AG09319 (cell line): ENCODE results near the gene ANO7.

Experiments used
- DNase-seq: peaks from one replicate; pipeline ENCODE4 v3.0.0-alpha.2; 2010; ENCODE audit warnings: low read depth; ENCODE audit errors: extremely low read depth
- TF ChIP-seq, protein P1 (sequence below): IDR thresholded peaks from 2 replicates; pipeline ENCODE4 v1.5.1; 2011; ENCODE audit warnings: low read depth, mild to moderate bottlenecking, inconsistent platforms, low read length, moderate library complexity

Gene ANO7

DNA sequence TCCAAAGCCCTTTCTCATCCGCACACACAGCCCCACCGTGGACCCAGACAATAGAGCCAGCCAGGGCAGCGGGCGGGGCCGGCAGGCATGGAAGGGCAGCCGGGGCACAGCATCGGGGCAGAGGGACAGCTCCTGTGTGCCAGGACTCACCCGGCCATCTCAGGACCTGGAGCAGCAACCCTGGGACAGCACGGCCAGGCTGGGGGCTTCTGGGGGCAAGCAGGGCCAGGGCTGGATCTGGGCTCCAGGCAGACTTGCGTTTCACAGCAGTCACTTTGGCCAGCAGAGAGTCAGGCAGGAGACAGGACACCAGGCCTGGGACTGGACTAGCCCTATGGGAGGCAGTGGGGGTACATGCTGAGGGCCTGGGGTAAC is 15.5 kb downstream of the ANO7 start:
- TF ChIP-seq, protein P1, sequence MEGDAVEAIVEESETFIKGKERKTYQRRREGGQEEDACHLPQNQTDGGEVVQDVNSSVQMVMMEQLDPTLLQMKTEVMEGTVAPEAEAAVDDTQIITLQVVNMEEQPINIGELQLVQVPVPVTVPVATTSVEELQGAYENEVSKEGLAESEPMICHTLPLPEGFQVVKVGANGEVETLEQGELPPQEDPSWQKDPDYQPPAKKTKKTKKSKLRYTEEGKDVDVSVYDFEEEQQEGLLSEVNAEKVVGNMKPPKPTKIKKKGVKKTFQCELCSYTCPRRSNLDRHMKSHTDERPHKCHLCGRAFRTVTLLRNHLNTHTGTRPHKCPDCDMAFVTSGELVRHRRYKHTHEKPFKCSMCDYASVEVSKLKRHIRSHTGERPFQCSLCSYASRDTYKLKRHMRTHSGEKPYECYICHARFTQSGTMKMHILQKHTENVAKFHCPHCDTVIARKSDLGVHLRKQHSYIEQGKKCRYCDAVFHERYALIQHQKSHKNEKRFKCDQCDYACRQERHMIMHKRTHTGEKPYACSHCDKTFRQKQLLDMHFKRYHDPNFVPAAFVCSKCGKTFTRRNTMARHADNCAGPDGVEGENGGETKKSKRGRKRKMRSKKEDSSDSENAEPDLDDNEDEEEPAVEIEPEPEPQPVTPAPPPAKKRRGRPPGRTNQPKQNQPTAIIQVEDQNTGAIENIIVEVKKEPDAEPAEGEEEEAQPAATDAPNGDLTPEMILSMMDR: no peak

DNA sequence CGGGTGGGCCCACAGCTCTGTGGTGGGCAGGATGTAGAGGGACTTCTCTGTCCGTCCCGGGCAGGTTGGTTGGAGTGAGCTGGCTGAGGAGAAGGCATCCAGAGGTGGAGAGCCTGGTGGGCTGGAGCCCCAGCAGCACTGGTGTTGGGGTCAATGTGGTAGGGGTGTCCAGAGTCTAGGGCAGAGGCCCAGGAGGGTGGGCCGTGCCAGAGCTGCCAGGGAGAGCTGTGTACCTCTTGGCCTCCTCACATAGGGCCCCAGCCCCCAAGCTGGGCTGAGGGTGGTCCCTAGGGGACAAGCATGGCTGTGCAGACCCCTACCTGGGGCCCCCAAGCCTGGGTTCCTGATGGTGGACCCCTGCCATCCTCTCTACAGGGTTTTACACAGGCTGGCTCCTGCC is 16.0 kb downstream of the ANO7 start:
- TF ChIP-seq, protein P1: no peak
- no peak for DNase-seq

More for the DNA sequence above, 15.5 kb downstream of the ANO7 start:
- no peak for DNase-seq

DNA sequence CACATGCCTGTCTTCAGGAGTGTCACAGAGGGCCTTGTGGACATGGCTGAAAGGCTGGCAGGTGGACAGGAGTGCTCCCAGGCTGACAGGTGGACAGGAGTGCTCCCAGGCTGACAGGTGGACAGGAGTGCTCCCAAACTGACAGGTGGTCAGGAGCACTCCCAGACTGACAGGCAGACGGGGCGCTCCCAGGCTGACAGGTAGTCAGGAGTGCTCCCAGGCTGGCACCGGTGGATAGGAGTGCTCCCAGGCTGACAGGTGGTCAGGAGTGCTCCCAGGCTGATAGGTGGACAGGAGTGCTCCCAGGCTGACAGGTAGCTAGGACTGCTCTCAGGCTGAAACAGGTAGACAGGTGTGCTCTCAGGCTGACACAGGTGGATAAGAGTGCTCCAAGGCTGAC is 16.6 kb downstream of the ANO7 start:
- no peak for DNase-seq
- TF ChIP-seq, protein P1: no peak

DNA sequence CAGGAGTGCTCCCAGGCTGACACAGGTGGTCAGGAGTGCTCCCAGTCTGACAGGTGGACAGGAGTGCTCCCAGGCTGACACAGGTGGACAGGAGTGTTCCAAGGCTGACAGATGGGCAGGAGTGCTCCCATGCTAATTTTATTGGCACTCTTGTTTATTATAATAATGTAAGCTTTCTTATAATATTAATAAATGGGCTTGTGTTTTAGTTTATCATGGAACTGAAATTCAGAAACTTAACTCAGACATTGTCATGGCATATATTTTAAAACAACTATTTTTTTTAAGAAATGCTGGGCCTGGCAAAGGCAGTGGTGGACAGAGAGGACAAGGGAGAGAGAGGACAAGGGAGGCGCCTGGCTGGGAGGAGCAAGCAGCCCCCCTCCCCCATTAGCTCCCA is 18.7 kb downstream of the ANO7 start:
- TF ChIP-seq, protein P1: no peak
- DNase-seq: no peak

DNA sequence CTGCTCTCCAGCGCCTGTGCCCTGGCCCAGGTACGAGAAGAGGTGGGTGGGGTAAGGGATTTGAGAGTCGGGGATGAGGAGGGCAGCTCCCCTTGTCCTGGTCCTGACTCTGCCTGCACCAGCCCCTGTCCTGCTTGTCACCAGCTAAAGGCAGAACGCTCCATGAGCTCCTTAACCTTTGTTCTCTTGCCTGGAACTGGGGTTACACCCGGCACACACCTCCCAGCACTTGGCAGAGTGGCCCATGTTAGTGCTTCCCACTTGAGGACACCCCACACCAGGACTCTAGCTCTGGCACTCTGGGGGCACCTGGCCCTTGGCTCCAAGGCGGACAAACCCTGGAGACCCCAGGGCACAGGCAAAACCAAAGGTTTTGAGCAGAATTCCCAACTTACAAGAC is 19.2 kb downstream of the ANO7 start:
- DNase-seq: no peak
- TF ChIP-seq, protein P1: no peak

DNA sequence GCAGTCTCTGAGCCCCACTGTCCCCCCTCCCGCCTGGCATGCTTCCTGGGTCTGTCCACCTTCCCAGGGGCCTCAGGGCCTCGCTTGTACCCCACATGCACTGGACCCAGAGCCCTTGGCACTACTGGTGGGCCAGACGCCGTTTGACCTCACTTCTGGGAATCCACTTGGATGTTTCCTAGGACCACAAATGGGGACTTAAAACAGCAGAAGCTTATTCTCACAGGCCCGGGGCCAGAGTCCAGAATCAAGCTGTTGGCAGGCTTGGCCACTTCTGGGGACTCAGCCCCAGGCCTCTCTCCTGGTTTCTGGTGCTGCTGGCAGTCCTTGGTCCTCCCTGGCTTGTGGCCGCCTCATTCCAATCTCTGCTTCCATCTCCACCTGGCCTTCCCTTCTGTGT is 19.6 kb downstream of the ANO7 start:
- DNase-seq: no peak
- TF ChIP-seq, protein P1: no peak

DNA sequence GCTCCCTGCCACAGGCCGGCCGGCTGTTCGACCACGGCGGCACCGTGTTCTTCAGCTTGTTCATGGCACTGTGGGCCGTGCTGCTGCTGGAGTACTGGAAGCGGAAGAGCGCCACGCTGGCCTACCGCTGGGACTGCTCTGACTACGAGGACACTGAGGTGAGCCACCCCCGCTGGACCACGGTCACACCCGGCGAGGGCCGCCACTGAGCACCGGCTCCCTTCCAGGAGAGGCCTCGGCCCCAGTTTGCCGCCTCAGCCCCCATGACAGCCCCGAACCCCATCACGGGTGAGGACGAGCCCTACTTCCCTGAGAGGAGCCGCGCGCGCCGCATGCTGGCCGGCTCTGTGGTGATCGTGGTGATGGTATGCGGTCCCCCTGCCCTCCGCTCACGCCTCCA is 20.8 kb downstream of the ANO7 start:
- TF ChIP-seq, protein P1: no peak
- DNase-seq: no peak
